Activated CD8-positive, alpha-beta memory T cell treated with anti-CD3 and anti-CD28 coated beads, Interleukin-2, amount 50 U/mL, for 24 hours (primary cell): Measurements from ENCODE around the gene PCDH1.
"Not testable (repeated sequence)": the region's sequence is repeated elsewhere in the genome, so short reads cannot be mapped to it uniquely, and the experiment has no call there.

ENCODE experiments used
- DNase-seq: peaks from one replicate; pipeline ENCODE4 v3.0.0-alpha.2; 2020; ENCODE audit errors: extremely low read depth

PCDH1 gene

DNA sequence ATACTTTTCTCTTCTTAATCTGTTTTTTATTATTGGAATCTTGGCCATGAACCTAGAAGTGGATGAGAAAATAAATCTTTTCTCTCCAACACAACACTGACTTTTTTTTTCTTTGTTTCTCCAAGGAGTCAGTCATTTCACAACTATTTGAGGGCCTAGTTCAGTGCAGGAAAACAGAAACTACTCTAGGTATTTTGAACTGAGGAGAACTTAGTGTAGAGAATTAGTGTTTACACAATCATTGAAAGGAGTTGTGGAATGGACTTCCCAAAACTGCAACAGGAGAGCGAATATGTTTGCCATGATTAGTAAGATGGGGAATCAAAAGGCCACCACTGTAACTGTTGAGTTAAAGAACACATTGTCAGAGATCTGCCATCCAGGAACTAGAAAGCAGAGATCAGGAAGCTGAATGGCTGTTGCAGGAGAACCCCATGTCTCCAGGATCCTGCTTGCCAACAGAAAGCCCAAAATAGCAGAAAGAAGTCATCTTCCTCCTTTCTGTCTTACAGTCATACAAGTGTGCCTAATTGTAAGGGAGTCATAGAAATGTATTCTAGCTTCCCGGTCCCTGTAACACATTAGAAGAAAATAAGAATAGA is 20.3 kb upstream of the PCDH1 start:
- no peak for DNase-seq

DNA sequence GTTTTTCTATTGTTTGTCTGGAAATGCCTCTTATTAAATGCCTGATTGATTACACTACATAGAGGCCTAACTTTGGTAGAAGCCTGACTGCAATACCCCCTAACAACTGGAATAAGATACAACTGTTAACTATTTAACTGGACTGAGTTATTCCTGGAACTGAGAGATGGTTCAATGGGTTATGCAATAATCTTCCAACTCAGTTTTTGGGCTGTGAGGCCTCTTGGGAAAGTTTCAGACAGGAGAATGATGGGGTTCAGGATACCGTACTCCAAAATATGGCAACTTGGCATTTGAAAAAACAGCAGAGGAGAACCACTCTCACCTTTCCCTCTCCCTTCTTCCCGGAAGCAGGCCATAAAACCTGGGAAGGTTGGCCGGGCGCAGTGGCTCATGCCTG is 19.2 kb upstream of the PCDH1 start:
- no peak for DNase-seq

DNA sequence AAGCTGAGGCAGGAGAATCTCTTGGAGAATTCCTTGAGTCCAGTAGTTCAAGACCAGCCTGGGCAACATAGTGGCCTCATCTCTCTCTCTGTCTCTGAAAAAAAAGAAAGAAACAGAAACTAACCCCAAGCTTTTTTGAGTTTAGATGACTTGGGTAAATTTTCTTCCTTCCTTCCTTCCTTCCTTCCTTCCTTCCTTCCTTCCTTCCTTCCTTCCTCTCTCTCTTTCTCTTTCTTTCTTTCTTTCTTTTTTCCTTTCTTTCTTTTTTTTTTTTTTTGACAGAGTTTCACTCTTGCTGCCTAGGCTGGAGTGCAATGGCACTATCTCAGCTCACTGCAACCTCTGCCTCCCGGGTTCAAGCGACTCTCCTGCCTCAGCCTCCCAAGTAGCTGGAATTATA is 12.2 kb upstream of the PCDH1 start:
- DNase-seq = not testable (repeated sequence)

DNA sequence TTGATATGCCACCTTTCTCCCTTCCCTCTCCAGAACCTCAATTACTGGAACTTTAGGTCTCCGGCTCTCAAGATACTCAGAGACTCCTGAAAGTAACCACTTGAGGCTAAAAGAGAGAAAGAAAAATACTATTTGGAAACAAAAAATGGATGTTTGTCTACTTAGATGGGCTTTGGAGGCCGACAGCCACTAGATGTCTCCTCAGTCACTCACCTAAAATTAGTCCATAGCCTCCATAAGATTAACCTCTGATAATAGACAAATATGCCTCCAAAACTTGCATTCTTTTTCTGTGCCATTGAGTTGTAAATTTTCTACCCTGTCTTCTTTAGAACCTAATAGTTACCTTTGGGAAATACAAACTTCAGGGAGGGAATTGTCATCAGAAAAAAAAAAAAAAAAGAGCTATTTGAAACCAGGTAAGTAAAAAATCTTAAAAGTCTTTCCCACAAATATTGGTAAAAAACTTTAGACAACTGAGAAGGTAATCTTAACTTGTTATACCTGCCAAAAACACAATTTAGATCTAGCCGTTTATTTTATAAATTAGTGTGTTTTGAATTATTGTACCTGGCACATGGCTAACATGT is 11.2 kb upstream of the PCDH1 start:
- DNase-seq = no peak

DNA sequence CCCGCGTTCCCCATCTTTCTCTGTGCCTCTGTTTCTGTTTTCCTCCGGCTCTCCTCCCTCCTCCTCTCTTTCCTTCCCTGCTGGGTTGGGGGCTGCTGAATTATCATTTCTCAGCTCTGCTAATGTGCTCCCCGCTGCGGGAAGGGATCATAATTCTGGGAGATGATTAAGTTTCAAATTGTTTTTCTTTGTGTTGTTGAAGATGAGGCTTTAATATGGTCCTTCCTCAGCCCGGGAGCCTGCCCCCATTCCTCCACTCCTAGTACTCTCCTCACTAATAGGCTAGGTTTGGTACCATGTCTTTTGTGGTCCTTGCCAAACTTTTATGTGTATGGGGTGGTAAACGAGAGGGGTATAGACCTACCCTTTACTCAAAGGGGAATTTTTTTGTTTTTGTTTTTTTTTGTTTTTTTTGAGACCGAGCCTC is 5.7 kb upstream of the PCDH1 start:
- no peak for DNase-seq

DNA sequence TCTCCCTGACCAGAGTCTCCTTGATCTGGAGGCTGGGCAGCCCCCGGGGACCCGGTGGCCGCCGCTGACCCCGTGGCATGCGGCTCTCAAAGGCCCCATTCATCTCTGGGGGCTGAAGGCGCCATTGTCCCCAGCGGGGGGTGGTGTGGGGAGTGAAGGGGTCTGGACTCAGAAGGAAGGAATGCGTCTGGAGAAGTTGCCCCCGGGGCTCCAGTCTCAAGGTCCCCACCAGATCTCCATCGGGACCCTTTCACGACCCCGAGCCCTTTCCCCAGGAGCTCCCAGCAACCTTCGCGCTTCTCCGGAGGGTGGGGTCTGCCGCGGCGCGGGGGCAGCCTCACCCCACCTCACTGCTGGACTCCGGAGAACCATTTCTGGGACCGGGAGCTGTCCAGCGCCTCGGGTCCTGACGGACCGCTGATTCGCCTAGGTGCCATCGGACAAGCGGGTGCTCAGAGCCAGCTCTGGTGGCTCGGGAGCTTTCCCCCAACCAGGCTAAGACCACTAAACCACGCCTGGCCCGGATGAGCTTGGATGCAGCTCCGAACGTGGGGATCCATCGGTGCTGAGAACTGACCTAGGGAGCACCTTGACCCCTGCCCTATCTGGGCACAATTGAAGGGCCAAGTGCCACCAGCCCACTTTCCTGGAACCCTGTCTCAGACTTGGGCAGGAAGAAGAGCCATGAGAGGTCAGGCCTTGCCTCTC is 5.1 kb upstream of the PCDH1 start:
- DNase-seq = no peak

DNA sequence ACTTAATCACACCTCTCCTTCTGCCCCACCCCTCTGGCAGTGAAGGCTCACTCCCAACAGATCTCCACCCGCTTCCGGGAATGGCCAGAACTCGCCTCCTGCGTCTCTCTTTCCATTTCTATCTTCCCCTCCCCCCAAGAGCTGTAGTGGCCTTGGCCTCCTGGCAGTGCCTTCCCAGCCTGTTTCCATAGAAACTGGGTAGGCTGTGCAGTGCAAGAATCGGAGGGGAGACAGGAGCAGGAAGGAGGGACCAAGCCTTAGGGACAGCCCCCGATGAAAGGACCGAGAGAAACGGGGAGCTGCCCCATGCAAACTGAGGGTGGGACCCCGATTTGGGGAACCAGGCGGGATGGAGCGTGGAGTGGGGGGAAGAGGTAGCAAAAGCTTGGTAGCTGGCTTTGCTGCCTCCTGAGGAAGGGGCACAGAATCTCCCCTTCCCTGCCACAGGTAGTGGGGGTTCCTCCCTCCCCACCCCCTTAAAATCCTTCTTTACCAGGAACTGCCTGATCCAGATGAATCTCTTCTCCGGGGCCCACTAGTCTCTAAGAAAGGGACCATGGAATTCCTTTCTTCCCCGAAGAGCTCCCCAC is 4.5 kb upstream of the PCDH1 start:
- DNase-seq = no peak

DNA sequence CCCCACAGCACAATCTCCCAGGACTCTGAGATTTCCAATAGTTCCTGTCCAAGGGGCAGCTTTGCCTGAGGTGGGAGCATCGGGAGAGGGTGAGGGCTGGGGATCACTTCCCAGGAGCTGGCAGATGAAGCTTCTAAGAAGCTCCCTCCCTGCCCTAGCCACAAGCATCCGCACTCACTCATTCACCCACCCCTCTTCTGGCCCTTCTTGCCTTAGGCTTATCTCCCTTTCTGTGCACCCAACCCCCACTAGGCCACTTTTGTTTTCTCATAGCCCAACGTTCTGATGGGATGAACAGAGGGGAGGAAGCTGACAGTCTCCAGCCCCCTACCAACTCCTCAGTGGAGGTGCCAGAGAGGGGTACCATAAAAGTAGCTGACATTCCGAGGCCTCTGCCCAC is 3.7 kb upstream of the PCDH1 start:
- no peak for DNase-seq

DNA sequence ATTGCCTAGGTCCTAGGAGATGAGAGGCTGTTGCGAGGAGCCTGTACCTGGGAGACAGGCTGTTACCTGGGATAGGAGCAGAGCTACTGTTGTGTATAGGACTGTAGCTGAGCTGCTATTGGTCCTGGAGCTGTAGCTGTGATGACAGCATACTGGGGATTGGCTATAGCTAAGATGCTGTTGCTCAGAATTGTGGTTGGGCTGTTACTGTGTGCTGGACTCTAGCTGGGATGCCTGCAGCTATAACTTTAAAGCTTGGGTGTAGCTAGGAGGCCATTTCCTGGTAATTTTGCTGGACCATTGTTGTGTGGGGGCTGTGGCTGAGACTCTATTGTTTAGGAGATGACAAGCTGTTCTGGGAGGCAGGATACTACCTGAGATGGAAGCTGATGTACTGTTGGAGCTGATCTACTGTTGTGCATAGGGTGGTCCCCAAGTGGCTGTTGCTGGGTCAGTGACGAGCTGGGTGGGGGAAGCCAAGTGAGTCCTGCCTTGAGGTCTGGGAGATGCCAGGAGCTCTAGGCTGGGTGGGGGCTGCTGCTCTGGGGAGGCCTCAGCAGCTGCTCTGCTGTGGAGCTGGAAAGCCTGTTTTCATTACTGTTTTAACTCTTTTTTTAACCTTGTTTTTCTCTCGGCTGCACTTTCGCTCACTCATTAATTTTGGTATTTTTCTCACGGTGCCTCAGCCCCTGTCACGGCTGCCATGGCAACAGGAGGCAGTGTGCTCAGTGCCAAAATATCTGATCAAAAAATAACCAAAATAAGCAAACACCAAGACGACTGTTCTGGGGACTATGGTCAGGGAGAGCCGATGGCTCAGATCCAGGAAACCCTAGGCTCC is 3.0 kb upstream of the PCDH1 start:
- no peak for DNase-seq

DNA sequence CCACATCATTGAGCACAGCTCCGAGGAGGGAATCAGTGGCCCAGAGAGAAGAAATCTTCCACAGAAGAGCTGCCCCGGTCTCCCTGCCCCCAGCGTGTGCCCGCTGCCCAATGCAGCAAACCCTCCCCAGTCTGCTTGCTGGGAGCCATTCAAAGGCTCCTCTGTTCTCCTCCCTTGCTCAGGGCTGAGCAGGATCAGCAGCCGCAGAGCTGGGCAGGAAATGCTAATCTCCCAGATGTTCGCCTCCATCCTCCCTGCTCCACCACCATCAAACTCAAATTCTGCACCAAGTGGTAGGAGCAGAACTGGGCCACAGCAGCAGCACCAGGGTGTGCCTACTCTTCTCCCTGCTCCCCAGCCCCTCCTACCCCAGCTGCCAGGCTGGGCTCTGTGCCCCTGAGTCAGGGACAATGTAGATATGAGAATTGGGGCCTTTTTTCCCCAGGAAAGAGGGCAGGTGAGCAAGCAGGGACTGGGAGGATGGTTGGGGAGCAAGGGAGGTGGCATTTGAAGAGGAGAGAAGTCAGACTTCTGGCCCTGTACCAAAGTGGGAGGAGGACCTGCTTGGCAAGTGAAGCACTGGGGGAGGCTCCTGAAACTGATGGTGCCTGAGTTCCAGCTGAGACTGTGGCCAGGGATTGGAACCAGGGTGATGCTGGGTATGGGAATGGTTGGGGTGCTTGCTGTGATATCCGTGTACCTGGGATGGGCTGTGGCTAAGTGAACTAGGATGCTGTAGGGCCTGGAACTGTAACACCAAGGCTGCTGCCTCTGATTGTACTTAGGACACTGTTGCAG is 1.9 kb upstream of the PCDH1 start:
- DNase-seq = no peak

DNA sequence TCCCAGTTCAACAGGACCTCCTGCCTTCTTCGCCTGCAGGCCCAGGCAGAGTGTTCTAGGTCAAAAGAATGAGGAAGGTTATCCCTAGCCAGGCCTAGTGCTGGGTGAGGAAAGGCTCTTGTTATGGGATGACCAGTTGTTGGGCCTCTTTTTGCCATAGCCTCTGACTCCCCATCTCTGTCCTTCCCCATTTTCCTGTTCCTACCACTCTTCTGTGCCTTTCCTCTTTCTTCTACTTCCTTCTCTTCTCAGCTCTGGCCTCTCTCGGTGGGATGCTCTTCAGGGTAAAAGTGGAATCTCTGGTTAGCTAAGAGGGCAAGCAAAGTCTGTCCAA is 1.2 kb upstream of the PCDH1 start:
- no peak for DNase-seq

DNA sequence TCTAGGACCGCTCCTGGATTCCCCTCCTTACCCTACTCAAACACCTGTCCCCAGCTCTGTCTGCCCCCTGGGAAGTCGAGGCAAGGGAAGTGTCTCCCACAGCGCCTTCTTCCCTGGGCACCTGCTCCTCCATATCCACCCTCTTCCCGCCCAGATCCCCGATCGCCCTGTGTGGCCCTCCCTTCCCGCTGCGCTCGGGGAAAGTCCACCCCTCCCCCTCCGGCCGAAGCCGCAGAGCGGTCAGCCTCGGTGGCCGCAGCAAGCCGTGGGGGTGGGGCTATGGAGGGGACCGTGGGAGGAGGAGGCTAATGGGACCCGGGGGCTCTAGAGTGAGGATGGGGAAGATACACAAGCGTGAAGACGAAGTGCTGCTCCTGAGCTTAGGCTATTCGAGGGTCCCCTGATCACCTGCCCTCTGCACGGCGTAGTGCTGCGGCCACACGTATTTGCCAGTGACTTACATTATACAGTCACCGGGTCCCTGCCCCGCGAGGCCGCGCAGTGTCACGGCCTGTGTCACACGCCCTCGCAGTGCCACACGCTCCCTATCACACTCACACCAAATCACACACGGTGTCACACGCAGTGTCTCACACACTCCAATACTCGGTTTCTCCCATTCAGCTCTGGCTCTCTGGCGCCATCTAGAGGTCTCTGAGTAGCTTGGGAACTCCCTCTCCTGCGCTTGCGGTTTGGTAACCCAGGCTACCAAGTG is 658 bp upstream of the PCDH1 start:
- DNase-seq = peak; percentile 78

DNA sequence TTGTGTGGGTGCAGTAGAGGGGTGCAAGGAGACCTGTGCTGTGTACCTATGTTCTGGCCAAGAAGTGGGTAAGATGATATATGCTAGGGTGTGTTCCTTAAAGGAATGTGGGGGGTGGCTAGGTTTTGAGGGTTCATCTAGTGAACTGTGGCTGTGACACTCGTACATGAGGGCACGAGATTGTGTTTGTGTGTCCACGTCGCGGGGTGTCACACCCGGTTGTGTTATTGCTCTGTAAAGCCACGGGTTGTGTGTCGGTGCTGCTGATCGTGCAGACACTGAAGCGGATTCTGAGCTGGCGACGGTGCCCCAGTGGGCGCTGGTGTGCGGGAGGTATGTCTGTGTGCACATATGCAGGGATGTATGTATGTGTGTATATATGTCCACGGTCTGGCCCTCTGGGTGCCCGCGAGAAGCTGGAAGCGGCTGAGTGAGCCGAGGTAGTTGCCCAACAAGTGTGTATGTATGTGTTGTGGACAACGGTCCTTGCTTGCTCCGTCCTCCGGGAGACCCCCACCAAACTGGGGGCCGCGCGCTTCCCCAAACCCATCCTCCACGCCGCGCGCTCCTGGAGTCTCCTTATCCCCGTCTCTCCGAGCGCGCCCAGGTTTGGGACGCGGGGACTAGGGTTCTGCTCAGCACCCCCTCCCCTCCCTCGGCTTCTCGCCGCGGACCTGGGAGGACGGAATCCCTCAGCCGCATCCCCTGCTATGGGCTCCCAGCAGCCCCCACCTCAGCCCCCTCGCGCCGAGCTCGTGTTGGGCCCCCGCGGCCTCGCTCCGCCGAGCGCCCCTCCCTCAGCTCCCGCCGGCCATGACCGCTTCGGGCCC is 639 bp downstream of the PCDH1 start:
- no peak for DNase-seq

DNA sequence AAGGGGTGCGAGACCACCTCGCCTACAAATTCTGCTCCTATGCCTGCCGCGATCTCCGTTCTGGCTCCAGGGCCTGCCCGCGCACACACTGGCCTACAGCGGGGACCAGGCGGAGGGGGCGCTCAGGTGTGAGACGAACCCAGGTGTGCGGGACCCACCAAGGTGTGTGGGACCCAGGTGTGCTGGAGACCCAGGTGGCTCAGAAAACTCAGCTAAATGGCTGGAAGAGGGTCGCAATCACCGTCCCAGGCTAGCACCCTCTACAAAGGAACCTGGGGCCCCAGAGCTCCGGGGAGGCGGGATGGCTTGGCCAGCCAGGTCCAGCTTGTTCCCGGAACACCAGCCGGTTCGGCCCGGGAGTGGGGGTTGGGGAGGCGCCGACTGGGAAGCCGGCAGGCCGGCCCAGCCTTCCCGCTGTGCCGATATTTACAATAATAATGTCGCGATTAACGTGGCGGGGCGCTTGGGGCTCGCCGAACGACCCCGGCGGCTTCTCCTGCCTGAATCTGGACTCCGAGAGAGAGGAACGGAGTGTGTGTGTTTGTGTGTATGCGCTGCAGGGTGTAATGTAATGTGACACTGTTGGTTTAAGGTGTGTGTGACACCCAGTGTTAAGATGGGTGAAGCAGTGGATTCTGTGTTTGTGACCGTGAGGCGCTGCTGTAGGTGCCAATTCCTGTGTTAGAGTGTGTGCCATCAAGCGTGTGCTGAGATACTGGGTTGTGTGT is 1.4 kb downstream of the PCDH1 start:
- DNase-seq = no peak

DNA sequence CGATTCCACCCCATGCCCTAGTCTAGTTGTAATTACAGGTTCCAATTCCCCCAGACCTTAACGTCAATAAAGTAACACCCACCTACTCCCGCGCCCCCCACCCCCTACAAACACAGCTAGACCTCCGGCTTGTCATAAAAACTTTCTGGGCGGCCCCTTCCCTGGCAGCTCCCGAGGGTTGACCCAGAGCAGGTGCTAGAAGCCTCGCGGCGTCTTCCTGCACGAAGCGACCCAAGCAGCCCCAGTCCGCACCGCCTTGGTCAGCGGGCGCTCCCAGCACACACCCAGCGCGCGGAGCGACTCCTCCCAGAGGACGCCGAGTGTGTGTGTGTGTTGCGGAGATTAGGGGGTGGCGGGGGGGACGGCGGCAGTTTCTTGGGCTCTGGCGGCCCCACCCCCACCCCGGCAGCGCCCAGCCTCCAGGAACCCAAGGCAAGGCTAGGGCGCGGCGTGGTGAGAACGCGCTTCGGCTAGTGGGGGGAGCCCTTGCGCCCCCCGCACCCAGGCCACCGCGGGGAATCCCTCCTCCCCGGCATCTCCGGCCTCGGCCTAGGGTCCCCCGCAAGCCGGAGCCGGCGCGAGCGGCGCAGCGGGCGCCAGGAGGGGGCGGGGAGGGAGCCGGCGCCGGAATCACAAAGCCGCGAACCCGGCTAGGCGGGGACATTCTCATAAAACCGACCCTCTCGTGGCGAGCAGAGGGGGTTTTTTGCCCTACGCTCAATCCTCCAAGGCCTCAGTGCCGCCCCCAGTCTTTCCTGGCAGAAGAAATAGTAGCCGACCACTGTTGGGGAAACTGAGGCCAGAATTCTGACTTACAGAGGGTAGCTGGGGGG is 2.2 kb downstream of the PCDH1 start:
- no peak for DNase-seq

DNA sequence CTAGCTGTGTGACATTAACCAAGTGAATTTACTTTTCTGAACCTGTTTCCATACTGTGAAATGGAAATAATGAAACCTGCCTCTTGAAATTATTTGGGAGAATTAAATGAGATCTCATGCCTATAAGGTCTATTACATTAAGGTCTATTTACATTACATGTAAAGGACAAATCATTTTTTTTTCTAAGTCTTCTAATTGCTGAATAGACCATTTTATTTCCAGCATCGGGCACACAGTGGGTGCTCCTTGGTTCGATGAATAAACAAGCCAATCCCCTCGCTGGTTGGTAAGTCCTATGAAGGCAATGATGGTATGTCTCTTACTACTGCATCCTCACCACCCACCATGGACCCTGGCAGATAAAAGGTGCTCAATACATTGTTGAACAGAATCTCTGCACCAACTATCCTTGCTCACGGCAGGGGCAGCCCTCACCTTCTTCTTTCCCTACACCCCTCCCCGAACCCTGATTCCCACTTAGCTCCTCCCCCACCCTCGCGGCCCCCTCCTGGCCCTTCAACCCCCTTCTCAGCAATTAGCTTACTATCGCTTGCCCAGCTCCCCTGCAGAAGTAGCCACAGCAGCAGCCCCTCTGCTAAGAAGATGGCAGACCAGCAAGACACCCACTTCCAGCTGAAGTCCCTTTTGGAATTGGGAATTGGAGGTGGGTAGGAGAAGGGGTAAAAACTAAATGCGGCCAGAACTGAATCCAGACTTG is 3.0 kb downstream of the PCDH1 start:
- DNase-seq = no peak

DNA sequence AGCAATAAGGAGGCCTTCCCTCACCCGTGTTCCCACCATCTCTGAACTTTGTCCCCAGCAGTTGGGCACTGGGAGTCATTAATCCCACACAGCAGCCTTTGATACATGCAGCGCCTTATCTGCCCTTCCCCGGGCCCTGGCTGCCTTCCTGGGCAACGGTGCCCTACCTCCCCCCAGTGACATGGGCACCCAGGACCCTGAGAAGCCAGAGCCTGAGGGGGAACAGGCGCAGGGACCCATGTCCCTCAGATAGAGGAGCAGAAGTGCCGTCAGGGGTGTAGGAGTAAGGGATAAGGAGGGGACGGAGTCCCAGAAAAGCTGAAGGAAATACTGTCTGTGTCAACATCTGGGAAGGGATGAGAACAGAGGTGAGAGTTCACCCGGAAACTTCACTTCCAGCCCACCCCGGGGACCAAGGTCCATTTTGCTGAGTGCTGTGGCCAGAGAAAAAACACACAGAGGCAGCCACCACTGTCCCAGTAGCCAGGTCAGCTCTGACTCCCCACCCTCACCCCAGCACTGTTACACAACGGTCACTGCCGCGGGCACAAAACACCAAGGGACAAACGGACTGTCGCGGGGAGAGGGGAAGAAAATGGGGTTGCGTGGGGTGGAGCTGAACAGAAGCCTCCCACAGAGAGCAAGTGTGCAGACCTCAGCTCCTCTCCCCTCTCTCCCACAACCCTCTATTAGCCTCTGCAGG is 3.8 kb downstream of the PCDH1 start:
- DNase-seq = no peak
